B cell (primary cell): Measurements from ENCODE around the gene BMP7. TPM values are rescaled to one million over a fixed set of nuclear protein-coding genes. Genes with fewer than 3 reads are reported as not detected.

ENCODE experiments used
- ATAC-seq: fragments of 200-7000 bp; cut with Tn5 transposase; one replicate; pipeline ENCODE4 v1.10.0; 2021; ENCODE audit warnings: low read depth, mild to moderate bottlenecking, moderate number of reproducible peaks, moderate library complexity
- CTCF ChIA-PET: fragments of 350-600 bp; sonication (Branson Sonifier 250); formaldehyde crosslinking; loops from one replicate; lab custom pipeline; 2021; ENCODE audit warnings: antibody characterized with exemption, inconsistent platforms; lab: Charles Lee
- POLR2A ChIA-PET: fragments of 350-600 bp; sonication (Branson Sonifier 250); formaldehyde crosslinking; loops from one replicate; lab custom pipeline; 2021; ENCODE audit warnings: antibody characterized with exemption; lab: Charles Lee
- DNase-seq: peaks from one replicate; pipeline ENCODE4 v3.0.0; 2013
- H2AFZ ChIP-seq: 2 replicates; pipeline ENCODE4 v1.6.1; 2012; ENCODE audit warnings: mild to moderate bottlenecking, low read depth, low read length; ENCODE audit not compliant: insufficient read depth, poor library complexity, severe bottlenecking
- H3K27ac ChIP-seq, 2 donors: 1 replicate in 1 of 2; 2 replicates in 1 of 2; pipeline ENCODE4 v1.5.1; 2012 to 2013; ENCODE audit warnings: low read length in 2 of 2, mild to moderate bottlenecking in 2 of 2, moderate library complexity in 1 of 2
- H3K27me3 ChIP-seq, 4 experiments: fragments of 200-600 bp in 1 of 4; sonication (generic) in 1 of 4; replicated peaks in 1 of 4; 1 replicate in 2 of 4; 2 replicates in 2 of 4; pipeline versions ENCODE4 v1.6.1 to v1.7.0; 2013 to 2016; ENCODE audit warnings: low read length in 3 of 4, mild to moderate bottlenecking in 2 of 4, mixed read lengths in 1 of 4, moderate library complexity in 1 of 4; ENCODE audit not compliant: insufficient read depth in 4 of 4, control insufficient read depth in 3 of 4; ENCODE audit errors: control extremely low read depth in 1 of 4
- H3K36me3 ChIP-seq, 2 experiments: replicated peaks in 1 of 2; 1 replicate in 1 of 2; 2 replicates in 1 of 2; pipeline versions ENCODE4 v1.6.1 to v1.7.1; 2013; ENCODE audit warnings: low read length in 1 of 2; ENCODE audit not compliant: insufficient read depth in 2 of 2, control insufficient read depth in 1 of 2; ENCODE audit errors: control extremely low read depth in 1 of 2, extremely low read depth in 1 of 2
- H3K4me1 ChIP-seq, 2 donors: fragments of 200-600 bp in 1 of 2; sonication (generic) in 1 of 2; 1 replicate in 1 of 2; 2 replicates in 1 of 2; pipeline versions ENCODE4 v1.5.1 to v1.6.1; 2013 to 2017; ENCODE audit warnings: low read length in 2 of 2; ENCODE audit not compliant: control insufficient read depth in 2 of 2, insufficient read depth in 2 of 2
- H3K4me2 ChIP-seq: replicated peaks from 2 replicates; pipeline ENCODE3; 2012; ENCODE audit warnings: mild to moderate bottlenecking, low read depth, low read length; ENCODE audit not compliant: poor library complexity, severe bottlenecking
- H3K4me3 ChIP-seq, 5 experiments: fragments of 200-600 bp in 1 of 5; sonication (generic) in 1 of 5; 1 replicate in 3 of 5; 2 replicates in 2 of 5; pipeline versions ENCODE4 v1.5.1 to v1.7.0; 2011 to 2016; ENCODE audit warnings: low read length in 4 of 5, mild to moderate bottlenecking in 4 of 5, low read depth in 2 of 5, control low read depth in 1 of 5, moderate library complexity in 1 of 5; ENCODE audit not compliant: insufficient read depth in 1 of 5; ENCODE audit errors: control extremely low read depth in 1 of 5, extremely low read depth in 1 of 5
- H3K79me2 ChIP-seq: fragments of 200-600 bp; sonication (generic); one replicate; pipeline ENCODE4 v1.6.0; 2016; ENCODE audit warnings: low read length; ENCODE audit not compliant: control insufficient read depth, insufficient read depth
- H3K9ac ChIP-seq: fragments of 200-600 bp; sonication (generic); 2 replicates; pipeline ENCODE4 v1.6.1; 2017; ENCODE audit warnings: mild to moderate bottlenecking, low read length, moderate library complexity
- H3K9me3 ChIP-seq, 3 donors: one replicate each; pipeline versions ENCODE4 v1.6.1 to v1.7.1; 2013; ENCODE audit warnings: low read length in 2 of 3; ENCODE audit not compliant: control insufficient read depth in 2 of 3, insufficient read depth in 1 of 3; ENCODE audit errors: control extremely low read depth in 1 of 3
- H4K20me1 ChIP-seq: 2 replicates; pipeline ENCODE4 v1.6.0; 2012; ENCODE audit warnings: mild to moderate bottlenecking, low read length; ENCODE audit not compliant: insufficient read depth, control insufficient read depth, poor library complexity, severe bottlenecking
- H3K27ac Mint-ChIP-seq: one replicate; pipeline ENCODE4 v1.8.0; 2021; ENCODE audit warnings: mixed read lengths
- H3K27me3 Mint-ChIP-seq: one replicate; pipeline ENCODE4 v1.8.0; 2021; ENCODE audit warnings: mixed read lengths
- H3K4me1 Mint-ChIP-seq: one replicate; pipeline ENCODE4 v1.8.0; 2021; ENCODE audit warnings: mixed read lengths
- H3K4me3 Mint-ChIP-seq: one replicate; pipeline ENCODE4 v1.8.0; 2021; ENCODE audit warnings: mixed read lengths
- H3K9me3 Mint-ChIP-seq: one replicate; pipeline ENCODE4 v1.8.0; 2022; ENCODE audit warnings: mixed read lengths; ENCODE audit not compliant: insufficient read depth
- CTCF ChIP-seq: fragments of 200-600 bp; IDR thresholded peaks from one replicate; pipeline ENCODE4 v1.8.0; 2022; ENCODE audit warnings: antibody characterized with exemption, mild to moderate bottlenecking
- EZH2 ChIP-seq: IDR thresholded peaks from 2 replicates; pipeline ENCODE4 v1.6.1; 2012; ENCODE audit warnings: borderline replicate concordance, low read depth, mild to moderate bottlenecking, moderate library complexity, low read length; ENCODE audit not compliant: insufficient read depth, poor library complexity, severe bottlenecking
- WGBS: methylation state at CpG from one replicate; pipeline ENCODE4 v1.1.5; 2013; ENCODE audit warnings: missing lambda C conversion rate; ENCODE audit not compliant: insufficient coverage; 5-methylcytosine and 5-hydroxymethylcytosine counted together
- intact Hi-C: fragments of 100-400 bp; cut with micrococcal nuclease; formaldehyde crosslinking; loops from one replicate; pipeline ENCODE4 v1.10.0; 2022
- polyA plus RNA-seq: library from polyadenylated mRNA; depleted of rRNA; stranded (reverse); fragments of >200 nt; gene quantifications from 2 replicates; pipeline ENCODE4 v1.2.3, GENCODE V29; 2012
- total RNA-seq, 2 donors: library from RNA; stranded (reverse); fragments of 120-200 nt in 1 of 2; gene quantifications; 1 replicate in 1 of 2; 2 replicates in 1 of 2; pipeline versions ENCODE4 v1.2.3 to v1.2.4, GENCODE V29; 2013 to 2022

Gene BMP7
- total and polyA plus RNA-seq, 2 donors (not counting 1 experiment from before 2014, with no cell fraction given) = not detected

- ChIA-PET POLR2A (no interaction called here), CTCF (no interaction called here)
- H3K9me3 Mint-ChIP-seq = no peaks in the 10 kb centered on the region
- no peaks in the 10 kb centered on the region for H3K4me1 Mint-ChIP-seq
- Histone ChIP-seq H2AFZ (no peak overlapping the region), H4K20me1 (no peaks in the 10 kb centered on the region), H3K79me2 (no peaks in the 10 kb centered on the region), H3K36me3 (no peaks in the 10 kb centered on the region), H3K4me3 (no peak overlapping the region), H3K4me2 (no peak overlapping the region), H3K4me1 (no peaks in the 10 kb centered on the region), H3K9ac (no peak overlapping the region), H3K27ac (no peak overlapping the region), H3K9me3 (peaks cover 0 to 9% (median 0%) of the 10 kb centered on the region in 3 donors), H3K27me3 (no peaks in the 10 kb centered on the region)
- H3K27ac Mint-ChIP-seq = no peak overlapping the region
- DNase-seq (no peak), ATAC-seq (no peak)
- peaks cover 6% of the 10 kb centered on the region for H3K27me3 Mint-ChIP-seq
- H3K4me3 Mint-ChIP-seq = no peak overlapping the region
- TF ChIP-seq CTCF (no peak), EZH2 (no peak)
- 84% methylated on average over 16 of the region's 18 CpGs for WGBS
- intact Hi-C loops = no loop called here
Observed at GRCh38 chr20:57156011-57156729, 110.3 kb downstream of the BMP7 start.

GRCh38 chr20:57155415-57155814 lies 111.0 kb downstream of the BMP7 start:
- H3K79me2 ChIP-seq = no peaks in the 10 kb centered on the region
- H2AFZ ChIP-seq = no peak overlapping the region
- Mint-ChIP-seq H3K4me3 (no peak overlapping the region), H3K4me1 (no peaks in the 10 kb centered on the region), H3K27ac (no peak overlapping the region), H3K27me3 (peaks cover 6% of the 10 kb centered on the region), H3K9me3 (no peaks in the 10 kb centered on the region)
- H3K27me3 ChIP-seq = no peaks in the 10 kb centered on the region
- no peak overlapping the region for H3K9ac ChIP-seq
- no peak for ATAC-seq
- no peak overlapping the region for H3K27ac ChIP-seq
- DNase-seq = no peak
- no peaks in the 10 kb centered on the region for H3K4me1 ChIP-seq
- TF ChIP-seq EZH2 = no peak
- no peak for TF ChIP-seq CTCF
- no peak overlapping the region for H3K4me2 ChIP-seq
- 71% methylated on average over 6 of the region's 8 CpGs for whole genome bisulfite sequencing
- H3K9me3 ChIP-seq = peaks cover 0 to 8% (median 0%) of the 10 kb centered on the region in 3 donors
- POLR2A ChIA-PET = no interaction called here
- H3K4me3 ChIP-seq = no peak overlapping the region
- CTCF ChIA-PET = no interaction called here
- H3K36me3 ChIP-seq = no peaks in the 10 kb centered on the region
- H4K20me1 ChIP-seq = no peaks in the 10 kb centered on the region
- intact Hi-C loops = no loop called here
